Erythroblast (primary cell): ENCODE measurements around the gene OR6B3.

Experiments
- GATA1 ChIP-seq: IDR thresholded peaks from 2 replicates; pipeline ENCODE4 v1.6.1; 2011; ENCODE audit warnings: low read depth, mild to moderate bottlenecking, control low read depth, low read length, moderate library complexity
- POLR2A ChIP-seq: IDR thresholded peaks from 2 replicates; pipeline ENCODE4 v1.6.1; 2011; ENCODE audit warnings: mild to moderate bottlenecking, low read length

DNA sequence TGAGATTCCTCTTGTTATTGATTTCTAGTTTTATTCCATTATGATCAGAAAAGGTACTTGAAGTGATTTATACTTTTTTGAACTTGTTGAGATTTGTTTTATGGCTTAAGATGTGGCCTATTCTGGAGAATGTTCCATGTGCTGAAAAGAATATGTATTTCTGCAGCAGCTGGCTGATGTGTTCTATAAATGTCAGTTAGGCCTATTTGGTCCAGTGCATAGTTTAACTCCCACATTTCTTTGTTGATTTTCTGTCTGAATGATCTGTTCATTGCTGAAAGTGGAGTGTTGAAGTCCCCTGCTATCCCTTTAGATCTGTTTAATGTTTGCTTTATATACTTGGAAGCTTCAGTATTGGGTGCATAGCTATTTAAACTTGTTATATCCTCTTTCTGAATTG lies 16.0 kb downstream of the OR6B3 start:
- TF ChIP-seq POLR2A (no peak), GATA1 (no peak)
